ENCODE data around the gene HIVEP3.
"Not testable (repeated sequence)": the region's sequence is repeated elsewhere in the genome, so short reads cannot be mapped to it uniquely, and the experiment has no call there.

HIVEP3 gene

DNA sequence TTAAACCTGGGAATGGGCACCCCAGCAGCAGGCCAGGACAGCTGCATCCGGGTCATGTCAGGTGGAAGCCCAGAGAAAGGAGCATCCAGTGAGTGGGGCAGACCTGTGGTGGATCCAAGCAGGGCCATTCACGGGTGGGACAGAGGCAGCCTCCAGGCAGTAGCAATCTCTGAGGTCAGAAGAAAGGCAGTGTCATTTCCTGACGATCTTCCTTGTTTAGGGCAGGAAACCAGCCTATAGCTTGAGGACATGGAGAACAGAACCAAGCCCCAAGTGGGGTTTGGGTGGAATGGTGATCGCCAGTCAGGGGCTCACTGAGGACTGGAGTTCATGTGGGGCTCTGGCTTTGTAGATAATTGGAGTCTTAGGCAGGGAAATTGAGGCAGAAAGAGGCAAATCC is 209.4 kb downstream of the HIVEP3 start:
- DNase-seq = no peak

DNA sequence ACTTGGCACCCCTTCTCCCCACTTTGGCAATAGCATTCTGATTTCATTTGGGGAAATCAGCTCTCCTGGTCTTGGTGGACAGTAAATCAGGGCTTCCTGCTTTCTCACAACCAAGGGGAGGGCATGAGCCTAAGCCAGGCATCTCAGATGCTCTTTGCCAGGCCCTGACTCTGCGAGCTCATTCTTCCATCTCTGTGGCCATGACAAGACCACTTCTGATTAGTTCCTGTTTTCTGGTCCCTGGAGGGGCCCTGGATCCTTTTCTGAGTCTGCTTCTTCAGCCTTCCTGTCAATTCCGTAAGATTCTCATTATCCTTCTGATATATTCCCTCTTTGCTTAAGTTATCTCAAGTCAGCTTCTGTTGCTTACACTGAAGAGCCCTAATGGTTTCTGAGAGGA is 210.4 kb downstream of the HIVEP3 start:
- no peak for DNase-seq

DNA sequence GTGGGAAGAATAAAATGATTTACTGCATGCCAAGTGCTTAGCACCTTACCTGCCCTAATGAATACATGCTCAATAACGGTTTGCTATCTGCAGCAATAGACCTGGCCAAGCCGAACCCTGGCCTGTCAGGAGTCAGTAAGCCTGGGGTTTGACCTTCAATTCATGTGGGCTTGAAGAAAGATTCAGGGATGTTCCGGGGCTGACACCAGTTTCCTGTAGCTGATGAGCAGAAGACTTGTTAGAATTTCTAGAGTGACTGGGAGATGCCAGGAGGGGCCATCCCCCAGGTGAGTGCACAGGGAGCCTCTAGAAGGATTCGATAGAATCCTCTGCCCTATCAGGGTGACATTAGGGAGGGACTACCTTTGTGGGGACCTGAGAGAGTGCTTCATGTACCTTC is 210.9 kb downstream of the HIVEP3 start:
- DNase-seq = no peak

DNA sequence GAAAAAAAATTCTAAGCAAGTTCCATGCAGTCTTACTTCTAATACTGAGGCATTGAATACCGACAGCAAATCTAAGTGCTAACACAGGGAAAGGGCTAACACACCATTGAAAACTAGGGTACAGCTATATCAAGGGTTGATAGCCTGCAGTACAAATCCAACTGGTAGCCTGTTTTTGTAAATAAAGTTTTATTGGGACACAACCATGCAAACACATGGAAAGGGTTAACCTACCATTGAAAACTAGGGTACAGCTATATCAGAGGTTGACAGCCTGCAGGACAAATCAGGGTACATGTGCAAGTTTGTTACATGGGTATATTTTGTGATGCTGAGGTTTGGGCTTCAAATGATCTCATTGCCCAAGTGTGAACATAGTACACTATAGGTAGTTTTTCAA is 212.9 kb downstream of the HIVEP3 start:
- DNase-seq = no peak

DNA sequence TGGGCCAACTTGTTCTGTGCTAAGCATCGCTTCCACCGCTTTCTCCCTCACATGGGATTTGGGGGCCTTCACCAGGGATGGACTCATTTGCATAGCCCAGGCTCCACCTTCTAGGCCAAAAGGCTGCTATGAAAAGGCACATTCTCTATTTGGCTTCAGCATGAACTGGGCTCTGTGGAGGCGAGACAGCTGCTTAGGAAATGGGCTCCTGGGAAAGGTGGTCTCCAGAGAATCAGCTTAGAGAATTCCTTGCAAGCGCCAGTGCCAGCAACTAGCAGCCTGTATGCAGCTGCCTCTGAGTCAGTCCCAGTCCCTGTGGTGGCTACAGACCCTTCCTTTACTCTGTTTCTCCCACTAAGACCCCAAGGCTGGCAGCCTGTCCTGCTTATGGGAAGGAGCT is 214.5 kb downstream of the HIVEP3 start:
- DNase-seq = no peak

DNA sequence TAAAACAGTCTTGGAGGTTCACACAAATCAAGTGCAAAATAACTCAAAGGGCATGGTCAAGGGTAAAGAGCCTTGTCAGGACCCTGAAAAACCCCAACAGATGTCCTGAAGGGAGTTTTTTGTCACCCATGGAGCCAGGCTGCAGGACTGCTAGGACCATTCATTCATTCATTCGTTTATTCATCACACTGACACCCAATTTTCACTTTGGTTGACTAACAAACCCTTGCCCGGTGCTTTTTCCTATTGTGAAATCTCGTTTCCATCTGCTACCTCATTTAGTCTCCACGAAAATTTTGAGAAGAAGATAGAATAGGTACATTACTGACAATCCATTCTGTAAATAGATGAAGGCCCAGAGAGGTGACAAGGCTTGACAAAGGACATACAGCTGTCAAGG is 216.0 kb downstream of the HIVEP3 start:
- DNase-seq = no peak

DNA sequence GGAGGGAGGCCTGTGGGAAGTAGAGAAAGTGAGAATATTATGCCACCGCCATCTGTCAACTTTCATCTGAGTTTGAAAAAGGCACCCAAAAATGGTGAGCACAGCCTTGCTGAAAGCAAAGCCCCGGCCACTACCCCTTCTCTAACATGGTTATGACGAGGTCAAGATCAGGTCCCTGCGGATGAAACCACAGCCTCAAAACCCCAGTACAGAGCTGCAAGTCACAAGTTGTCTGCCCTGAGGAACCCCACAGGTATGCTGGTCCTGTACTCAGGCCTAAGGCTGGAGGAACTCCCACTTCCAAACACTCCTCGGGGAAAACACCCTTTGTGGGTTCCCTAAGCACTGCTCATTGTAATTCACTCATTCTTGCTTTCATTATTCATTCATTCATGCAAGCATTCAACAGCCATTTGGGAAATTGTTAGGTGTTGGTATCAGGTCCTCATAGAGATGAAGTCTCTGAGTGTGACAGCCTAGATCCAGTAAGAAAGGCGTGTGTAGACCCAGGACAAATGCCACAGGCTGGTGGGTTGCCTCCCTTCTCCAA is 217.7 kb downstream of the HIVEP3 start:
- DNase-seq = no peak

DNA sequence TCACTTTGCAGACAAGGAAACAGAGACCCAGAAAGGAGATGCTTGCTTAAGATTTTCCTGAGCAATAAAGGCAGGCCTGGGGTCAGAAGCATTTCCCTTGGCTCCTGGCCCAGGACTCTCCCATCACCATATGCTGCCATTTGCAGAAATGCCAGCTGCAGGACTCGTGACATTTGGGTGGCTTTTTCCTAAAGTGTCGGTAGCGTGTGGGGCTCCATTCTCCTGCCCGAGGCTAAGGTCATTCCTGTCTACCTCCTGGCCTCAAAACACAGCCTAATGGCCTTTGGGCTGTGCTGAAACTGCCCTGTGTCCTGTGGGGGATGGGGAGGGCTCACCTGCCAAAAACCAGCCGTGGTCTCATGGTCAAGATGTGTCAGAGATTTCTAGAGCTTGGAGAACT is 218.1 kb downstream of the HIVEP3 start:
- no peak for DNase-seq

DNA sequence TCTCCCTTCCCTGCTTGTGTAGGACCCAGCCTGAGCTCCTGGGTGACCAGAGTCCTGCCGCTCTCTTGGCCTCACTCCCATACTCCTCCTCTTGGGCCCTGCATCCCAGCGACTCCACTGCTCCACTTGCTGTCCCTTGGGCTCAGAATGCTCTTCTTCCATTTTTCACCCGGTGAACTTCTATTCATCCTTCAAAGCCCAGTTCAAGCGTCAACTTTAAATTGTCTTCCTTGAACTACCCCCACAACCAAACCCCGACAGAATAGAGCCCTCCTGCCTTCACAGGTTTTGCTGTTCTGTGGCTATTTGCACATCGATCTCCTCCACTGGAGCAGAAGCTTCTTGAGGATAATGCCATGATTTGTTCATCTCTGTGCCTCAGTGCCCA is 218.9 kb downstream of the HIVEP3 start:
- no peak for DNase-seq

DNA sequence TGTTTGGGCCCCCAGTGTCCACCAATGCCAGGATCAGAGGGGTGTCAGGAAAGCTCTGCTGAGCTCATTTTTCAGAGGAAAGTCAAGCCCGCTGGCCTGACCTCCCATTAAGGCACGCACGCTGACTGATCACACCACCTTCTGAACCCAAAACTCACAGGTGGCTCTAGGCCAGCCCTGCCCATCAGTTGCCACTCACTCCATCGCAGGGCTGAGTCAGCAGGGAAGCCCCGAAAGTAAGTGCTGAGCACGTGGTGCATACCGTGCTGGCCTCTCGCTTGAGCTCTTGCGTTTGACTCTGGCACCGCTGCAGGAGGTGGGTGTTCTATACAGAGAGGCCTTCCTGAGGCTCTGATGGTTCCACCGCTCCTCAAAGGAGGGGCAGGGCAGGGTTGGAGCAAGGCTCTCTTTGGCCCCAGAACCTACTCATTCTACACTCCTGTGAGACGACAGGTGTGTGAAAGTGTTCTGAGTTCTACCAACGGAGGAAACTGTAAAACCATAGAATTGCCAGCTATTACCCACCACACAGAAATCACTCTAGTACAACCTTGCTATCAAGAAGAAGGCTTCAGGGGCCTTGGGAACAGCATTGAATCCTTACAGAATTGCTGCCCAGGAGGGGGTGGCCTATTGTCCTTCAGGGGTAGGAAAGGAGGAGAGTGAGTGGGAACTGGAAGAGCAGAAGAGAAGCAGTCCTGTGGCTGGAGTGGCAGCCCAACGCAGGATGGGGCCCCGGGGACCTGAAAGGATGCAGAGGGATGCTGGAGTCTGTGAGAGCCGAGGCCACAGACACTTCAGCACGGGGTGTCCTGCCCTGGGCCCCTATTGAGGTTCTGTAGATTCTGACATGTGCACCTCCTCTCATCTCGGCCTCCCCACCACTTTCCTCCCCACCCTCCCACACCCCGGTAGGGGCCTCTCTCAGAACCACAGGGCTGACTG is 219.5 kb downstream of the HIVEP3 start:
- DNase-seq = no peak

DNA sequence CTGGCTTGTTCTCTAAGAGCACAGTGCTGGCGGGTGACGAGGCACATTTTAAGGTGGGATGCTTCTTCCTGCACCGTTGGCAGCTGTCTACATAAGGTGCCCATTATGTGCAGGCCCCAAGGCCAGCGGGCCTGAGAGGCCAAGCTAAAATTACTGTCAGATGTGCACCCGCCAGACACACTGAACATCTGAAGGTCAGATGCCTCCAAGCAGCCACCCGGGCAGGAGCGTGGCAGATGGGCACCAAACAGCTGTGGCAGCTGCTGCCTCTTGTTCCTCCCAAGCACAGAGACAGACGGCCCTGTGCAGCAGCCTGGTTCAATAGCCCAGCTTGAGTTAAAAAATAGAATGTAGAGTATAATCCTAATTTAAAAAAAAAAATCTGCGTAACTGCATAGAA is 222.3 kb downstream of the HIVEP3 start:
- DNase-seq = no peak

DNA sequence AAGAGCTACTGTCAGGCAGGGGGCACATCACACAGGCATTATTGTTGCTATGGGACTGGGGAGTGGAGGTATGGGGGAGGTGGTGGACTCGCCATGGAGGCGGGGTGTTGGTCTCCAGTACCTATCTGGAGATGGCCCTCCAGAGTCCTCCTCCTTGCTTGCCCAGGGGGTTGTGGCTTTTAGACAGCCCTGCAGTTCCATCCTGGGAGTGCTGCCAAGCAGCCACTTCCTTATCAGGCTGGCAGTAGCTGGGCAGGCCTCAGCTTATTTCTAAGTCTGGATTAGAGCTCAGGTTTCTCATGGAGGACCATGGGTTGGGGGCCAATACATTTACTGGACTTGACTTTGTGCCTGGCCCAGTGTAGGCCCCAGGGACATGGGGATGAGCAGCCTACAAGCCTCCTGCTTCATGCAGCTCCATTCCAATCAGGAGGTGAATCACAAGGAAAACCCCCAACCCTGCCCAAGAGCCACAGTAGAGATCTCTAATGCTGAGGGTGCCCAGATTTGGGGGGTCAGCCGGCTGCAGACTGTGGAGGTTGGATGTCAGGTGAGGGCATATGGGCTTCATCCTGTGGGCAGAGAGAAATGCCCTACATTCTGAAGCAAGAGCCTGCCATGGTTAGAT is 223.5 kb downstream of the HIVEP3 start:
- DNase-seq = no peak

DNA sequence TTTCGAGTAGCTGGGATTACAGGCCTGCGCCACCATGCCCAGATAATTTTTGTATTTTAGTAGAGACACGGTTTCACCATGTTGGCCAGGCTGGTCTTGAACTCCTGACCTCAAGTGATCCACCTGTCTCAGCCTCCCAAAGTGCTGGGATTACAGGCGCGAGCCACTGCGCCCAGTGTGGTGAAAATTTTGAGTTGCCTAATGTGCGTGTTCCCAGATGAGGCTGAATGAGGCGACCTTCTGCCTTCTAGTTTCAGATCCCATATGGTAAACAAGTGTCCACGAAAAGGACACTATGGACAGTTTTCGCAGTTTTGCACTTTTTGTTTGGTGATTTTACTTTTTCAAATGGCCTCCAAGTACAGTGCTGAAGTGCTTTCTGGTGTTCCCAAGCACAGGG is 226.8 kb downstream of the HIVEP3 start:
- DNase-seq = not testable (repeated sequence)

DNA sequence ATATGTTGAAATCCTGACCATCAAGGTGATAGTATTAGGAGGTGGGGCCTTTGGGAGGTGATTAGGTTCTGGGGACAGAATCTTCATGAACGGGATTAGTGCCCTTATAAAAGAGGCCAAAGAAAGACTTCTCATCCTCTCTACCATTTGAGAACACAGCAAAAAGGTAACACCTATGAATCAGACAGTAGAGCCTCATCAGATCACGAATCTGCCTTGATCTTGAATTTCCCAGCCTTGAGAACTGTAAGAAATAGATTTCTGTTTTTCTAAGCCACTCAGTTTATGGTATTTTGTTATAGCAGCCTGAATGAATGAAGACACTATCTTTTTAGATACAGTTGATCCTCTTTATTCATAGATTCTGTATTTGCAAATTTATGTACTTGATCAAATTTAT is 227.3 kb downstream of the HIVEP3 start:
- no peak for DNase-seq

DNA sequence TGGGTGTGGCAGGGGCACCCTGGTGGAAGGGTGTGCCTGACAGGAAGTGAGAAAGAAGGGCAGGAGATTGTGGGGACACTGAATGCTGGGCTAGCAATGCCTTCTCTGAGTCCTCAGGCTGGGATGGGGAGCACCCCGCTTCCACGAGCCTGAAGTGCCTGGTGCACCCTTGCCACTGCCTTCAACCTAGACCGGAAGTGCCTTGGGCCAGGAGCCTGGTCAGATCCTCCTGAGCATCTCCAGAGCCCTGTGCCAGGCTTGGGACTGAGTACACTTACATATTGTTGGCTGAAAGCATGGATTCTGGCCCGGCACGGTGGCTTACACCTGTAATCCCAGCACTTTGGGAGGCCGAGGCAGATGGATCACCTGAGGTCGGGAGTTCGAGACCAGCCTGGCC is 228.4 kb downstream of the HIVEP3 start:
- no peak for DNase-seq

DNA sequence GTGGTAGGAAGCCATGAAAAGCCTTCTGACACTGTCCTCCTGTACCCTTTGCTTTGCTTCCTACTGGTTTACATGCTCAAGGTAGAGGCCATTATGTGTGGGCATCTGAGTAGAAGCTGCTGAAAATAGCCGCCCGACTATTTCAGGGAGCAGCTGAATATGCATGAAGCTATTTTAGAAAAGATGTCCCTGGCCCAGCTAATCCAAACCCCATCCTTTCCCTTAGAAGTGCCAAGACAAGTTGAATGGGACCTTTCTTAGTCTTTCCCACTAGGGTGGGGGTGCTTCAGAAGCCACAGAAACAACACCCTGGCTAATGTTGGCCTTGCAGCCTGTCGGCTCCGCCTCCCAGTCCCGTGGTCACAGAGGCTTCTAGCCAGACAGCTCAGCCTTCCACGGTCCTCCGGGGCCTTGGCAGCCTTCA is 229.2 kb downstream of the HIVEP3 start:
- DNase-seq = no peak

DNA sequence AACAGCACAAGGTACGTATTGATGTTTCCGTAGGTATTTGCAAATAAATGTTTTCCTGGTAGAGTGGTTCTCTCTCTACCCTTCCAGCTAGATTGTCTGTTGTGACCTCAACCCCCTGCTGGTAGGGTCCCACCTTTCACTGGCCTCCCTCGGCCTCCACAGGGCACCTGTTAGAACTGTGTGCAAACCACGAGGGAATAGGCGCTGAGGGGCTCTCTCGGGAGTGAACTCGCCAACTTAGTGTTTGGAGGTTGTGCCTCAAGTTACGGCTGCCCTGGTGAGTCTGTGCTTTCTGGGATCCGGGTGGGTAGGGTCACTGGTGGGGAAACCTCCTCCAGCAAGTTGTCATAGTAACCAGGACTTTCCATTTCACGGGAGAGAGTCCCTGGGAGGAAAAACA is 229.6 kb downstream of the HIVEP3 start:
- no peak for DNase-seq

DNA sequence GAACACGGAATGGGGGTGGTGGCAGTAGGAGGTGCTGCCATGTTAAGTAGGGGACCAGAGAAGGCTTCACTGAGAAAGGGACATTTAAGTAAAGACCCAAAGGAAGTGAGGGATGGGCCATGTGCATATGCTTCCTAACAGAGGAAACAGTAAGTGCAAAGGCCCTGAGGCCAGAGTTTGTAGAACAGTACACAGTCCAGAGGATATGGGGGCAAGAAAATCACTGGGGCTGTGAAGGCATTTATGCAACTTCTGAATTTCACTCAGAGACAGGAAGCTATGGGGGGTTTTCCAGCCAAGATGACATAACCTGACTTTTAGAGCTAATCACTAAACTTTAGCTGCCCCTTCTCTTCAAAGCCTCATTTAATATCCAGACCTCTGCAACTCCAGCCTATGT is 231.7 kb downstream of the HIVEP3 start:
- no peak for DNase-seq

DNA sequence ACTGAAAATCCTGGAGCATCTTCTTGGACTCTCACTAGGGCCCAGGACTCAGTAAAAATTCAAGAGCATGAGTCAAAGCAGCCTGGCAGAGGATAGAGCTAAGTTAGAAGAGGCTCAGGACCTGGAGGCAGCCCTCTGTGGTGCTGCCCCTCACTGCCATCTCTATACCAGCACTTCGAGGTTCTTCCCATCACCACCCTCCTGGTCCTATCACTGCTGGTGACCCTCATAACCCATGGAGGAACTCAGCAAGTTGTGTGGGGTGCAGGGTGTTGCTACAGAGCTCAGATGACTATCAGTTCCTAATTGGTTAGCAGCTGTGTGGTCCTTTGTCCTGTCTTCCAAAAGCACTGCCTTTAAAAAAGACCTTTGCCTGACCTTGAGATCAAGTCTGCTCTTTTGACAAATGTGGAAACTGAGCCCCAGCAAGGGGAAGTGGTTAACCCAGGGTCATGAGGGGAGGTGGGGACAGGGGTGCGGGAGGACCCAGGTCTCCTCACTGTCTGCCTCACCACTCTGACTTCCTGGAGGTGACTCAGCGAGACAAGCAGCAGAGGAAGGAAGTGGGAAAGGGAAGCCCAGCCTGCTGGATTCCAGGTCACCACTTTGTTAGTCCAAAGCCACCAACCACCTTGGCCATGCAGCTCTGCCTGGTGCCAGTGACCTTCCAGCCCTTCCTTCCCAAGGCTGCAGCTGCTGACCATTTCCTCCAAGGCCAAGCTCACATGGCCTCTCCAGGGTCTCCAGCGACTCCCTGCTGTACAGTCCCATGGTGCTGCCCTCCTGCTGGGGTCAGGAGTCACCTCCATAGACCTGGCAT is 234.8 kb downstream of the HIVEP3 start:
- no peak for DNase-seq

DNA sequence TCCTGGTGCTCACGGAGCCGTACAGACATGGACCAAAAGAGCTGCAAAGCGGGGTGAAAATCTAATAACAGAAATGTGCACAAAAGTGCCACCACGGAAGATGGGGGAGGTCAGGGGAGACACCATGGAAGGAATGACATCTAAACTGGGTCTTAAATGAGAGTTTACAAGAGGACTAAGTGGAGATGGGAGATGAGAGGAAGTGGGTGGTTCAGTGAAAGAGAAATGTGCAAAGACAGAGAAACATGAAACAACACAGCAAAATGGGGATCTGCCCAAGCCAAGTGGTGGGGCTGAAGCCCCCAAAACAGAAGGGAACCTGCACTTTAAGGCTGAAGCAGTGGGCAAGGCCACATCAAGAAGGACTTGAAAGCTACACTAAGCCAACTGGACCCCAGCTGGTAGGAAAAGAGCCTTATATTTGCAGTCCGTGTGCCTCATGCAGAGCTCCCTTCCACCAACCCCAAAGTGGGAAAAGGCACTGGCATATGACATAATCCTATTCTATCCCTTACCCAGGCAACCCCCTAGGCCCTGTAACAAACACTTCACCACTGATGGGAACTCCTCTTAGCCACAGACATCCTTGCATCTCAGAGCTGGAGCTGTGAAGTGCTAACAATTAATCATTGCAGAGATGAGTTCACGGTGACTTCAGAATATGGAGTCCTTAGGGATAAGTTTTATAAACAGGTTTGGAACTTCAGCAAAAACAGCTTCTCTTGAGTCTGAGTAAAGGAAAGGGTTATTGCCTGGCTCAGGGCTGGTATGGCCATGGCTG is 235.7 kb downstream of the HIVEP3 start:
- no peak for DNase-seq

DNA sequence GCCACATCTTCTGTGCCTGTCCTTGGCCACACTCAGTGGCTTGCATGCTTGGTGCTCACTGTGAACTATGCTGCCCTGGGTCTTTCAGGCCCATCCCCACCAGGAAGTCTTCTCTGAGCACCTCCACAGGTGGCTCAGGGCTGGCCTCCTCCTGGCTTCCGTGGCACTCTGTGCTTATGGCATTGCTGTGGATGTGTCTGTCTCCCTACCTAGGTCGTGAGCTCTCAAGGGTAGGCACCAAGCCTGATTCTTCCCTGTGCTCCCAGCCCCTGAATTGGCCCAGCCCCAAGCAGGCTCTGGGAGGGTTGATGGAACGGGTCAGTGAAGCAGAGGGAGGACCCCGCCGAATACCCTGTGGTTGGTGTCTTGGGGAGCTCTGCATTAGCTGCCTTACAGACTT is 236.6 kb downstream of the HIVEP3 start:
- DNase-seq = no peak

DNA sequence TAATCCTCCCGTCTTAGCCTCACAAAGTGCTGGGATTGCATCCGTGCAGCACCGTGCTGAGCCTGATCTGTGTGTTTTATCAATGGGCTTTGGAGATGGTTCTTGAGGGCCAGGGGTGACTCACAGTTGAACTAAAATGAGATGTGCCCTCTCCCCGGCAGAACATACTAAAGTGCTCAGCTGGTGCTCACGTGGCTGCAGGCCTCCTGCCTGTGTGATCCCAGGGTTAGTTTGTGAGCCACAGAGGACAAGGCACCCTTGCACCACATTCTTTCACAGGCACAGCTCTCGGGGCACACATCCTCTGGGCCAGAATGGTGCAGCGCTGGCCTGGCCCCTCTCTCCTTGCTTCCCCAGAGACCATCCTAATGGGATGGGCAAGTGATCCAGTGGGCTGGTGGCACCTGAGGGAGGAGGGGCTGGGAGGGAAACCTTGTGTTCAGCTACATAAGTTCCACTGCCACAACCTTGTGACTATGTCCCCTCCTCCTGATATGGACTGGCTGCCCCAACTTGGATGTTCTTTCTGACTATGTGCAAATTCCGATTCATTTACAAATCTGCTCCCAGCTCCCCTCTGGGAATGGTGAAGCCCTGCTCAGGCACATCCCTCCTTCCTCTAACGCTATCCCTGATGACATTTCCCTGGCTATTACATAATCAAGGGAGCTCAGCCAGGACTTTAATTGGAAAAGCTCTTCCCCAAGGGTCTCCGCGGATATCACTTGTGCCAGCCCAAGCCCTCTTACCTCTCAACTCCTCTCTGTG is 237.2 kb downstream of the HIVEP3 start:
- no peak for DNase-seq

Data from NCI-H1417 (cell line).